HepG2 (cell line): Measurements from ENCODE around the gene PDLIM7. TPM values are rescaled to one million over a fixed set of nuclear protein-coding genes. Genes with fewer than 3 reads are reported as not detected.
A peak's percentile ranks its signal among the peaks of the same experiment; 100 is the strongest.

Experiments
- FOSL2 ChIP-seq: sonication (generic); formaldehyde crosslinking; IDR thresholded peaks from 2 replicates; pipeline ENCODE4 v1.4.0; 2020; ENCODE audit warnings: missing genetic modification reagents
- GFI1 ChIP-seq: sonication (generic); formaldehyde crosslinking; IDR thresholded peaks from 2 replicates; pipeline ENCODE4 v1.5.0; 2020; ENCODE audit warnings: missing genetic modification reagents, mild to moderate bottlenecking, borderline replicate concordance
- HNF4A ChIP-seq: sonication (generic); formaldehyde crosslinking; IDR thresholded peaks from 2 replicates; pipeline ENCODE4 v1.4.0; 2020; ENCODE audit warnings: missing genetic modification reagents
- KAT8 ChIP-seq: IDR thresholded peaks from 2 replicates; pipeline ENCODE4 v1.6.1; 2016; ENCODE audit warnings: missing genetic modification reagents, missing compliant biosample characterization
- MBNL3 ChIP-seq: fragments of 250-450 bp; sonication (Bioruptor Pico); conservative IDR thresholded peaks from 2 replicates; pipeline ENCODE4 v1.8.0; 2022; ENCODE audit warnings: mild to moderate bottlenecking, inconsistent platforms
- POLR2G ChIP-seq: fragments of 200-400 bp; formaldehyde crosslinking; IDR thresholded peaks from 2 replicates; pipeline ENCODE4 v1.6.1; 2018; ENCODE audit warnings: mild to moderate bottlenecking, low read depth, low read length, moderate library complexity
- RARG ChIP-seq: sonication (generic); formaldehyde crosslinking; IDR thresholded peaks from 2 replicates; pipeline ENCODE4 v1.4.0; 2020; ENCODE audit warnings: low read depth, mild to moderate bottlenecking, missing genetic modification reagents
- RBM22 ChIP-seq: fragments of 200-400 bp; formaldehyde crosslinking; optimal IDR thresholded peaks from 2 replicates; pipeline ENCODE3; 2017; ENCODE audit warnings: mild to moderate bottlenecking, low read length, moderate library complexity
- SATB2 ChIP-seq: sonication (generic); formaldehyde crosslinking; IDR thresholded peaks from 2 replicates; pipeline ENCODE4 v1.5.0; 2020; ENCODE audit warnings: missing genetic modification reagents
- SETDB1 ChIP-seq: sonication (generic); formaldehyde crosslinking; IDR thresholded peaks from 2 replicates; pipeline ENCODE4 v1.5.1; 2020; ENCODE audit warnings: missing genetic modification reagents, mild to moderate bottlenecking, borderline replicate concordance
- TBX3 ChIP-seq: fragments of 450-650 bp; IDR thresholded peaks from 2 replicates; pipeline ENCODE4 v1.6.1; 2017; ENCODE audit warnings: antibody characterized with exemption, mild to moderate bottlenecking, inconsistent platforms, borderline replicate concordance
- ZBTB21 ChIP-seq: sonication (generic); formaldehyde crosslinking; IDR thresholded peaks from 2 replicates; pipeline ENCODE4 v1.4.0; 2020; ENCODE audit warnings: missing genetic modification reagents
- ZFP82 ChIP-seq: sonication (generic); formaldehyde crosslinking; IDR thresholded peaks from 2 replicates; pipeline ENCODE4 v1.5.1; 2020; ENCODE audit warnings: mild to moderate bottlenecking, missing genetic modification reagents, borderline replicate concordance
- ZNF234 ChIP-seq: sonication (generic); formaldehyde crosslinking; conservative IDR thresholded peaks from 2 replicates; pipeline ENCODE4 v1.5.1; 2020; ENCODE audit warnings: mild to moderate bottlenecking, missing genetic modification reagents
- ZNF331 ChIP-seq: sonication (generic); formaldehyde crosslinking; IDR thresholded peaks from 2 replicates; pipeline ENCODE4 v1.4.0; 2020; ENCODE audit warnings: missing genetic modification reagents
- ZSCAN9 ChIP-seq: IDR thresholded peaks from 2 replicates; pipeline ENCODE4 v1.6.1; 2016; ENCODE audit warnings: borderline replicate concordance
- polyA plus RNA-seq, 8 experiments: library from polyadenylated mRNA; depleted of rRNA in 3 of 8; stranded (reverse) in 7 of 8; unstranded in 1 of 8; fragments of >200 nt; fragmentation: Illumina TruSeq in 4 of 8; extraction: Trizol in 4 of 8; gene quantifications; 2 replicates each; pipeline versions ENCODE4 v1.2.1 to v1.2.3, GENCODE V29; 2011 to 2016; ENCODE audit warnings: low read depth in 4 of 8, missing spikeins in 1 of 8, mixed read lengths in 1 of 8; ENCODE audit not compliant: insufficient read depth in 1 of 8
- total RNA-seq, 5 experiments: library from RNA; depleted of rRNA; stranded (reverse); fragments of >200 nt; fragmentation: Illumina TruSeq; extraction: Trizol; gene quantifications; 2 replicates each; pipeline ENCODE4 v1.2.3, GENCODE V29; 2016; ENCODE audit warnings: low read depth in 1 of 5
- TF ChIP-seq, protein P1 (sequence below): sonication (generic); formaldehyde crosslinking; IDR thresholded peaks from 2 replicates; pipeline ENCODE4 v1.9.0; 2021; ENCODE audit warnings: missing genetic modification reagents, mild to moderate bottlenecking, borderline replicate concordance
- TF ChIP-seq, protein P2 (sequence below): sonication (generic); formaldehyde crosslinking; IDR thresholded peaks from 2 replicates; pipeline ENCODE4 v1.5.1; 2020; ENCODE audit warnings: mild to moderate bottlenecking, missing genetic modification reagents, moderate library complexity
- TF ChIP-seq, protein P3 (sequence below): sonication (generic); formaldehyde crosslinking; conservative IDR thresholded peaks from 2 replicates; pipeline ENCODE4 v1.4.0; 2020; ENCODE audit warnings: missing genetic modification reagents
- TF ChIP-seq, protein P4 (sequence below): sonication (generic); formaldehyde crosslinking; IDR thresholded peaks from 2 replicates; pipeline ENCODE4 v1.5.1; 2020; ENCODE audit warnings: missing genetic modification reagents, mild to moderate bottlenecking, borderline replicate concordance
- TF ChIP-seq, protein P5 (sequence below): sonication (generic); formaldehyde crosslinking; IDR thresholded peaks from 2 replicates; pipeline ENCODE4 v1.4.0; 2020; ENCODE audit warnings: missing genetic modification reagents, borderline replicate concordance
- TF ChIP-seq, protein P6 (sequence below): sonication (generic); formaldehyde crosslinking; IDR thresholded peaks from 2 replicates; pipeline ENCODE4 v1.4.0; 2020; ENCODE audit warnings: missing genetic modification reagents; ENCODE audit errors: not compliant biosample characterization

Gene PDLIM7
- total and polyA plus RNA-seq, 2 of the 13 experiments (the other 11 are each of a cell fraction or from before 2014, with no cell fraction given), result 21.1 to 31.3 TPM

DNA sequence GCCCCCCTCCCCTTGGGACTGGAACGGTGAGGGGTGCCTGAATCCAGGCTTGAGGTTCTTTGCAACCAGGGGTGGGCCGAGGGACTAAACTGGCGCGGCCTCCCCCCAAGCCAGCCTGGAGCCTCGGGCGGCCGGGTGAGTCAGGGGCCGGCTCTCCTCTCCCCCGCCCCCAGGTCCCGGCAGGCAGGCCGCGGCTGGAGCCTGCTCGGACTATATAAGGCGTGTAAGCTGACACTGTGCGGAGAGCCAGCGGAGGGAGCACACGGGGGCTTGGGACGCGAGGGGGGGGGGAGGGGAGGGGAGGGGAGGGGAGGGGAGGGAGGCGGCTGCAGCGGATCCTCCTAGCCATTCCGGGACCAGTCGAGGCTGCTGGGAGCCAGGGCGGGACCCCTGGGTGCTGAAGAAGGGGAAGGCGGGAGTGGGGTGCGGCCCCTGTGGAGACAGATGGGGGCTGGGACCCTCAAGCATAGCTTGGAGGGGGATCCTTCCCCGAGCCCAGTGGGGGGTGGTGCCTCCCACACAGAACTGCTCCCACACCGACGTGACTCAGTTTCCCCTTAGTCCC, 595 bp downstream of the PDLIM7 start (continued):
- TF ChIP-seq, protein P1, sequence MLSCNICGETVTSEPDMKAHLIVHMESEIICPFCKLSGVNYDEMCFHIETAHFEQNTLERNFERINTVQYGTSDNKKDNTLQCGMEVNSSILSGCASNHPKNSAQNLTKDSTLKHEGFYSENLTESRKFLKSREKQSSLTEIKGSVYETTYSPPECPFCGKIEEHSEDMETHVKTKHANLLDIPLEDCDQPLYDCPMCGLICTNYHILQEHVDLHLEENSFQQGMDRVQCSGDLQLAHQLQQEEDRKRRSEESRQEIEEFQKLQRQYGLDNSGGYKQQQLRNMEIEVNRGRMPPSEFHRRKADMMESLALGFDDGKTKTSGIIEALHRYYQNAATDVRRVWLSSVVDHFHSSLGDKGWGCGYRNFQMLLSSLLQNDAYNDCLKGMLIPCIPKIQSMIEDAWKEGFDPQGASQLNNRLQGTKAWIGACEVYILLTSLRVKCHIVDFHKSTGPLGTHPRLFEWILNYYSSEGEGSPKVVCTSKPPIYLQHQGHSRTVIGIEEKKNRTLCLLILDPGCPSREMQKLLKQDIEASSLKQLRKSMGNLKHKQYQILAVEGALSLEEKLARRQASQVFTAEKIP (CRISPR knock-in tag), result no peak
- no peak for TF ChIP-seq ZSCAN9 (CRISPR knock-in tag)
- no peak for TF ChIP-seq KAT8 (CRISPR knock-in tag)
- TF ChIP-seq RARG, result no peak
- TF ChIP-seq, protein P2, sequence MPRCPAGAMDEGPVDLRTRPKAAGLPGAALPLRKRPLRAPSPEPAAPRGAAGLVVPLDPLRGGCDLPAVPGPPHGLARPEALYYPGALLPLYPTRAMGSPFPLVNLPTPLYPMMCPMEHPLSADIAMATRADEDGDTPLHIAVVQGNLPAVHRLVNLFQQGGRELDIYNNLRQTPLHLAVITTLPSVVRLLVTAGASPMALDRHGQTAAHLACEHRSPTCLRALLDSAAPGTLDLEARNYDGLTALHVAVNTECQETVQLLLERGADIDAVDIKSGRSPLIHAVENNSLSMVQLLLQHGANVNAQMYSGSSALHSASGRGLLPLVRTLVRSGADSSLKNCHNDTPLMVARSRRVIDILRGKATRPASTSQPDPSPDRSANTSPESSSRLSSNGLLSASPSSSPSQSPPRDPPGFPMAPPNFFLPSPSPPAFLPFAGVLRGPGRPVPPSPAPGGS (CRISPR knock-in tag), result no peak
- no peak for TF ChIP-seq TBX3
- no peak for TF ChIP-seq SETDB1 (CRISPR knock-in tag)
- no peak for TF ChIP-seq RBM22
- TF ChIP-seq, protein P3, sequence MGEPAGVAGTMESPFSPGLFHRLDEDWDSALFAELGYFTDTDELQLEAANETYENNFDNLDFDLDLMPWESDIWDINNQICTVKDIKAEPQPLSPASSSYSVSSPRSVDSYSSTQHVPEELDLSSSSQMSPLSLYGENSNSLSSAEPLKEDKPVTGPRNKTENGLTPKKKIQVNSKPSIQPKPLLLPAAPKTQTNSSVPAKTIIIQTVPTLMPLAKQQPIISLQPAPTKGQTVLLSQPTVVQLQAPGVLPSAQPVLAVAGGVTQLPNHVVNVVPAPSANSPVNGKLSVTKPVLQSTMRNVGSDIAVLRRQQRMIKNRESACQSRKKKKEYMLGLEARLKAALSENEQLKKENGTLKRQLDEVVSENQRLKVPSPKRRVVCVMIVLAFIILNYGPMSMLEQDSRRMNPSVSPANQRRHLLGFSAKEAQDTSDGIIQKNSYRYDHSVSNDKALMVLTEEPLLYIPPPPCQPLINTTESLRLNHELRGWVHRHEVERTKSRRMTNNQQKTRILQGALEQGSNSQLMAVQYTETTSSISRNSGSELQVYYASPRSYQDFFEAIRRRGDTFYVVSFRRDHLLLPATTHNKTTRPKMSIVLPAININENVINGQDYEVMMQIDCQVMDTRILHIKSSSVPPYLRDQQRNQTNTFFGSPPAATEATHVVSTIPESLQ, result no peak
- TF ChIP-seq SATB2 (CRISPR knock-in tag), result no peak
- TF ChIP-seq, protein P4, sequence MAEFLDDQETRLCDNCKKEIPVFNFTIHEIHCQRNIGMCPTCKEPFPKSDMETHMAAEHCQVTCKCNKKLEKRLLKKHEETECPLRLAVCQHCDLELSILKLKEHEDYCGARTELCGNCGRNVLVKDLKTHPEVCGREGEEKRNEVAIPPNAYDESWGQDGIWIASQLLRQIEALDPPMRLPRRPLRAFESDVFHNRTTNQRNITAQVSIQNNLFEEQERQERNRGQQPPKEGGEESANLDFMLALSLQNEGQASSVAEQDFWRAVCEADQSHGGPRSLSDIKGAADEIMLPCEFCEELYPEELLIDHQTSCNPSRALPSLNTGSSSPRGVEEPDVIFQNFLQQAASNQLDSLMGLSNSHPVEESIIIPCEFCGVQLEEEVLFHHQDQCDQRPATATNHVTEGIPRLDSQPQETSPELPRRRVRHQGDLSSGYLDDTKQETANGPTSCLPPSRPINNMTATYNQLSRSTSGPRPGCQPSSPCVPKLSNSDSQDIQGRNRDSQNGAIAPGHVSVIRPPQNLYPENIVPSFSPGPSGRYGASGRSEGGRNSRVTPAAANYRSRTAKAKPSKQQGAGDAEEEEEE, result no peak
- no peak for TF ChIP-seq POLR2G
- no peak for TF ChIP-seq GFI1 (CRISPR knock-in tag)
- peak; percentile 73; the same call in 1 of the 2 replicates for TF ChIP-seq FOSL2 (CRISPR knock-in tag)
- no peak for TF ChIP-seq ZNF234 (CRISPR knock-in tag)
- TF ChIP-seq ZBTB21 (CRISPR knock-in tag), result no peak
- TF ChIP-seq, protein P5, sequence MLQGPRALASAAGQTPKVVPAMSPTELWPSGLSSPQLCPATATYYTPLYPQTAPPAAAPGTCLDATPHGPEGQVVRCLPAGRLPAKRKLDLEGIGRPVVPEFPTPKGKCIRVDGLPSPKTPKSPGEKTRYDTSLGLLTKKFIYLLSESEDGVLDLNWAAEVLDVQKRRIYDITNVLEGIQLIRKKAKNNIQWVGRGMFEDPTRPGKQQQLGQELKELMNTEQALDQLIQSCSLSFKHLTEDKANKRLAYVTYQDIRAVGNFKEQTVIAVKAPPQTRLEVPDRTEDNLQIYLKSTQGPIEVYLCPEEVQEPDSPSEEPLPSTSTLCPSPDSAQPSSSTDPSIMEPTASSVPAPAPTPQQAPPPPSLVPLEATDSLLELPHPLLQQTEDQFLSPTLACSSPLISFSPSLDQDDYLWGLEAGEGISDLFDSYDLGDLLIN, result no peak
- TF ChIP-seq, protein P6, sequence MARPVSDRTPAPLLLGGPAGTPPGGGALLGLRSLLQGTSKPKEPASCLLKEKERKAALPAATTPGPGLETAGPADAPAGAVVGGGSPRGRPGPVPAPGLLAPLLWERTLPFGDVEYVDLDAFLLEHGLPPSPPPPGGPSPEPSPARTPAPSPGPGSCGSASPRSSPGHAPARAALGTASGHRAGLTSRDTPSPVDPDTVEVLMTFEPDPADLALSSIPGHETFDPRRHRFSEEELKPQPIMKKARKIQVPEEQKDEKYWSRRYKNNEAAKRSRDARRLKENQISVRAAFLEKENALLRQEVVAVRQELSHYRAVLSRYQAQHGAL (CRISPR knock-in tag), result no peak
- TF ChIP-seq MBNL3 (CRISPR knock-in tag), result no peak
- TF ChIP-seq HNF4A (CRISPR knock-in tag), result no peak
- TF ChIP-seq ZNF331 (CRISPR knock-in tag), result peak; percentile 13; the same call in 1 of the 2 replicates
- no peak; the same call in 1 of the 2 replicates for TF ChIP-seq ZFP82 (CRISPR knock-in tag)
